ENCODE data around the gene TMEM266.

TMEM266 gene

GRCh38 chr15:76185716-76186115, 125.9 kb downstream of the TMEM266 start:
- DNase-seq, result peak; percentile 22

- DNase-seq, result no peak
Observed at GRCh38 chr15:76187163-76187562, 127.4 kb downstream of the TMEM266 start.

GRCh38 chr15:76189106-76189505, 129.3 kb downstream of the TMEM266 start:
- no peak for DNase-seq

- no peak for DNase-seq
Observed at GRCh38 chr15:76190070-76190564, 130.3 kb downstream of the TMEM266 start.

- peak; percentile 85 for DNase-seq
Observed at GRCh38 chr15:76190751-76191538, 131.2 kb downstream of the TMEM266 start.

- DNase-seq, result peak; percentile 19
Observed at GRCh38 chr15:76191539-76192244, 131.9 kb downstream of the TMEM266 start.

- no peak for DNase-seq
Observed at GRCh38 chr15:76192715-76193114, 132.9 kb downstream of the TMEM266 start.

GRCh38 chr15:76193934-76194333, 134.1 kb downstream of the TMEM266 start:
- no peak for DNase-seq

- DNase-seq, result no peak
Observed at GRCh38 chr15:76195506-76196268, 135.9 kb downstream of the TMEM266 start.

- no peak for DNase-seq
Observed at GRCh38 chr15:76196269-76197231, 136.8 kb downstream of the TMEM266 start.

GRCh38 chr15:76197703-76198455, 138.1 kb downstream of the TMEM266 start:
- DNase-seq, result no peak

GRCh38 chr15:76198456-76199105, 138.8 kb downstream of the TMEM266 start:
- no peak for DNase-seq

GRCh38 chr15:76199106-76200082, 139.6 kb downstream of the TMEM266 start:
- no peak for DNase-seq

- DNase-seq, result no peak
Observed at GRCh38 chr15:76200083-76200465, 140.3 kb downstream of the TMEM266 start.

- DNase-seq, result no peak
Observed at GRCh38 chr15:76200641-76201105, 140.9 kb downstream of the TMEM266 start.

GRCh38 chr15:76201536-76202255, 141.9 kb downstream of the TMEM266 start:
- no peak for DNase-seq

- no peak for DNase-seq
Observed at GRCh38 chr15:76203346-76204108, 143.7 kb downstream of the TMEM266 start.

All from stimulated activated CD4-positive, alpha-beta T cell treated with anti-CD3 and anti-CD28 coated beads, Interleukin-15, amount 100 ng/mL, for 24 hours (primary cell).